ENCODE measurements around the gene SETD1A.

DNA sequence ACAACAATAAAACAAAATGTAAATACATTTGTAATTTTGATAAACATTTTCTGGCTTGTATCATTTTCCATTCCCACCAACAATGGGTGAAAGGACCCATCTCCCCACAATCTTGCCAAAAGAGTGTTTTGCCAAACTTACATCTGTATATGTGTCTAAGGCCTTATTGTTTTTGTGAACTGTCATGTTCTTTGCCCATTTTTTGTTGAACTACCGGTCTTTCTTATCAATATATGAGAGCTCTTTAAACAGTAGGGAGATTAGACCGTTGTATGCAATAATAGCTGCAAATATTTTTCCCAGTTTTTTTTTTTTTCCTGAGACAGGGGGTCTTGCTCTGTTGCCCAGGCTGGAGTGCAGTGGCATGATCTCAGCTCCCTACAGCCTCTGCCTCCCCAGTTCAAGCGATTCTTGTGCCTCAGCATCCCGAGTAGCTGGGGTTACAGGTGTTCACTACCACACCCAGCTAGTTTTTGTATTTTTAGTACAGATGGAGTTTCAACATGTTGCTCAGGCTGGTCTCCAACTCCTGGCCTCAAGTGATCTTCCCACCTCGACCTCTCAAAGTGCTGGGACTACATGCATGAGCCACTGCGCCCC lies 66.2 kb downstream of the SETD1A start:
- TF ChIP-seq, protein P1, sequence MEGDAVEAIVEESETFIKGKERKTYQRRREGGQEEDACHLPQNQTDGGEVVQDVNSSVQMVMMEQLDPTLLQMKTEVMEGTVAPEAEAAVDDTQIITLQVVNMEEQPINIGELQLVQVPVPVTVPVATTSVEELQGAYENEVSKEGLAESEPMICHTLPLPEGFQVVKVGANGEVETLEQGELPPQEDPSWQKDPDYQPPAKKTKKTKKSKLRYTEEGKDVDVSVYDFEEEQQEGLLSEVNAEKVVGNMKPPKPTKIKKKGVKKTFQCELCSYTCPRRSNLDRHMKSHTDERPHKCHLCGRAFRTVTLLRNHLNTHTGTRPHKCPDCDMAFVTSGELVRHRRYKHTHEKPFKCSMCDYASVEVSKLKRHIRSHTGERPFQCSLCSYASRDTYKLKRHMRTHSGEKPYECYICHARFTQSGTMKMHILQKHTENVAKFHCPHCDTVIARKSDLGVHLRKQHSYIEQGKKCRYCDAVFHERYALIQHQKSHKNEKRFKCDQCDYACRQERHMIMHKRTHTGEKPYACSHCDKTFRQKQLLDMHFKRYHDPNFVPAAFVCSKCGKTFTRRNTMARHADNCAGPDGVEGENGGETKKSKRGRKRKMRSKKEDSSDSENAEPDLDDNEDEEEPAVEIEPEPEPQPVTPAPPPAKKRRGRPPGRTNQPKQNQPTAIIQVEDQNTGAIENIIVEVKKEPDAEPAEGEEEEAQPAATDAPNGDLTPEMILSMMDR (IDR thresholded peaks at IDR 0.05; ENCODE audit: low read depth, low read length) = no peak
- no peak for TF ChIP-seq EZH2phosphoT487 (IDR thresholded peaks at IDR 0.05; ENCODE audit: low read depth)
